Kidney epithelial cell (primary cell): ENCODE data around the gene ARID5B. TPM values are rescaled to one million over a fixed set of nuclear protein-coding genes. Genes with fewer than 3 reads are reported as not detected.
"Not testable (repeated sequence)": the region's sequence is repeated elsewhere in the genome, so short reads cannot be mapped to it uniquely, and the experiment has no call there.

Source experiments
- DNase-seq: peaks from one replicate; pipeline ENCODE4 v3.0.0-alpha.2; 2010; ENCODE audit warnings: low read depth
- H3K27me3 ChIP-seq: 2 replicates; pipeline ENCODE4 v1.6.0; 2011; ENCODE audit warnings: low read length; ENCODE audit not compliant: control insufficient read depth, insufficient read depth
- H3K36me3 ChIP-seq: 2 replicates; pipeline ENCODE4 v1.5.1; 2011; ENCODE audit warnings: low read length; ENCODE audit not compliant: control insufficient read depth, insufficient read depth
- H3K4me3 ChIP-seq: 2 replicates; pipeline ENCODE4 v1.5.1; 2011; ENCODE audit warnings: low read depth, mild to moderate bottlenecking, control low read depth, low read length
- CTCF ChIP-seq: IDR thresholded peaks from 2 replicates; pipeline ENCODE4 v1.5.1; 2011; ENCODE audit warnings: mild to moderate bottlenecking, moderate library complexity, low read length, control low read depth, inconsistent platforms; ENCODE audit not compliant: insufficient read depth, poor library complexity, severe bottlenecking
- total RNA-seq: library from RNA; depleted of rRNA; stranded (reverse); fragments of >200 nt; gene quantifications from 2 replicates; pipeline ENCODE4 v1.2.3, GENCODE V29; 2015

Gene ARID5B
- total RNA-seq, 1 donor from 2014 or later, result 11.6 TPM

GRCh38 chr10:62027841-62028501 is 126.5 kb downstream of the ARID5B start:
- no peak for DNase-seq
- Histone ChIP-seq H3K36me3 (no peaks in the 10 kb centered on the region), H3K4me3 (no peak overlapping the region), H3K27me3 (no peaks in the 10 kb centered on the region)
- no peak for TF ChIP-seq CTCF

- not testable (repeated sequence) for H3K36me3 ChIP-seq, H3K27me3 ChIP-seq, H3K4me3 ChIP-seq, DNase-seq
Observed at GRCh38 chr10:62028502-62028842, 127.0 kb downstream of the ARID5B start.

- Histone ChIP-seq H3K36me3 (no peaks in the 10 kb centered on the region), H3K4me3 (no peak overlapping the region), H3K27me3 (no peaks in the 10 kb centered on the region)
- DNase-seq, result no peak
- no peak for TF ChIP-seq CTCF
Observed at GRCh38 chr10:62029401-62029800, 127.9 kb downstream of the ARID5B start.

GRCh38 chr10:62031507-62031906 is 130.0 kb downstream of the ARID5B start:
- no peak for DNase-seq
- Histone ChIP-seq H3K36me3 (no peaks in the 10 kb centered on the region), H3K27me3 (no peaks in the 10 kb centered on the region), H3K4me3 (no peak overlapping the region)
- TF ChIP-seq CTCF, result no peak

GRCh38 chr10:62033125-62033524 is 131.6 kb downstream of the ARID5B start:
- no peak overlapping the region for H3K4me3 ChIP-seq
- H3K36me3 ChIP-seq, result no peaks in the 10 kb centered on the region
- TF ChIP-seq CTCF, result no peak
- no peaks in the 10 kb centered on the region for H3K27me3 ChIP-seq
- no peak for DNase-seq

GRCh38 chr10:62034096-62034640 is 132.7 kb downstream of the ARID5B start:
- DNase-seq, result no peak
- Histone ChIP-seq H3K4me3 (no peak overlapping the region), H3K27me3 (no peaks in the 10 kb centered on the region), H3K36me3 (no peaks in the 10 kb centered on the region)
- no peak for TF ChIP-seq CTCF
